IMR-90 (cell line): Measurements from ENCODE around the gene HIVEP3. TPM values are rescaled to one million over a fixed set of nuclear protein-coding genes. Genes with fewer than 3 reads are reported as not detected.

Experiments used
- ATAC-seq: fragments of 200-7000 bp; cut with Tn5 transposase; 2 replicates; pipeline ENCODE4 v1.9.1; 2020; ENCODE audit warnings: low read depth, mild to moderate bottlenecking, moderate library complexity
- BruUV-seq: library from RNA; stranded (reverse); fragments of 400-500 nt; replicated peaks from 2 replicates; lab custom pipeline; 2021; lab: Mats Ljungman, UMichigan
- CTCF ChIA-PET: fragments of 300-600 bp; formaldehyde crosslinking; extraction: SDS; loops from one replicate; lab custom pipeline; 2021; ENCODE audit warnings: antibody characterized with exemption; lab: Yijun Ruan, JAX
- POLR2A ChIA-PET: fragments of 300-600 bp; sonication (Branson Sonifier 250); formaldehyde crosslinking; loops from one replicate; lab custom pipeline; 2022; ENCODE audit warnings: antibody characterized with exemption; ENCODE audit not compliant: unreplicated experiment; lab: Charles Lee
- DNase-seq: peaks from one replicate; pipeline ENCODE4 v3.0.0; 2013
- H2AFZ ChIP-seq: replicated peaks from 2 replicates; pipeline ENCODE3; 2013; ENCODE audit warnings: low read length, mild to moderate bottlenecking; ENCODE audit not compliant: poor library complexity
- H2AK5ac ChIP-seq: 2 replicates; pipeline ENCODE4 v1.6.1; 2013; ENCODE audit warnings: low read depth, low read length, inconsistent platforms
- H2AK9ac ChIP-seq: replicated peaks from 2 replicates; pipeline ENCODE3; 2013; ENCODE audit warnings: mild to moderate bottlenecking, low read depth, low read length, moderate library complexity; ENCODE audit not compliant: poor library complexity
- H2BK120ac ChIP-seq: 2 replicates; pipeline ENCODE4 v1.6.1; 2013; ENCODE audit warnings: low read depth, low read length, inconsistent platforms
- H2BK15ac ChIP-seq: 3 replicates; pipeline ENCODE4 v1.6.1; 2013; ENCODE audit warnings: low read depth, low read length, inconsistent platforms
- H2BK20ac ChIP-seq: 2 replicates; pipeline ENCODE4 v1.6.1; 2013; ENCODE audit warnings: low read depth, mild to moderate bottlenecking, inconsistent platforms, low read length, moderate library complexity
- H2BK5ac ChIP-seq: 2 replicates; pipeline ENCODE4 v1.6.1; 2013; ENCODE audit warnings: mild to moderate bottlenecking, low read depth, low read length, inconsistent platforms; ENCODE audit not compliant: poor library complexity, severe bottlenecking
- H3K14ac ChIP-seq: replicated peaks from 2 replicates; pipeline ENCODE4 v1.6.1; 2013; ENCODE audit warnings: low read depth, low read length, inconsistent platforms
- H3K18ac ChIP-seq: 2 replicates; pipeline ENCODE4 v1.6.1; 2013; ENCODE audit warnings: low read depth, low read length, control low read depth
- H3K23ac ChIP-seq: 2 replicates; pipeline ENCODE4 v1.6.1; 2013; ENCODE audit warnings: low read depth, low read length, inconsistent platforms
- H3K27ac ChIP-seq: 2 replicates; pipeline ENCODE4 v1.5.1; 2013; ENCODE audit warnings: mild to moderate bottlenecking, control low read depth, low read length; ENCODE audit not compliant: insufficient read depth
- H3K27me3 ChIP-seq: 2 replicates; pipeline ENCODE4 v1.6.1; 2013; ENCODE audit warnings: low read length; ENCODE audit not compliant: control insufficient read depth, insufficient read depth
- H3K36me3 ChIP-seq: 2 replicates; pipeline ENCODE4 v1.6.1; 2013; ENCODE audit warnings: low read length, mixed read lengths; ENCODE audit not compliant: control insufficient read depth, insufficient read depth
- H3K4ac ChIP-seq: 2 replicates; pipeline ENCODE4 v1.6.1; 2013; ENCODE audit warnings: low read depth, low read length, inconsistent platforms
- H3K4me1 ChIP-seq: 2 replicates; pipeline ENCODE4 v1.6.1; 2013; ENCODE audit warnings: low read length, mixed read lengths; ENCODE audit not compliant: control insufficient read depth, insufficient read depth
- H3K4me2 ChIP-seq: 2 replicates; pipeline ENCODE4 v1.6.1; 2013; ENCODE audit warnings: low read depth, mild to moderate bottlenecking, control low read depth, low read length, moderate library complexity
- H3K4me3 ChIP-seq: 2 replicates; pipeline ENCODE4 v1.5.1; 2013; ENCODE audit warnings: low read depth, mild to moderate bottlenecking, control low read depth, low read length, moderate library complexity; ENCODE audit not compliant: insufficient read depth
- H3K56ac ChIP-seq: 2 replicates; pipeline ENCODE4 v1.6.1; 2013; ENCODE audit warnings: low read length, inconsistent platforms; ENCODE audit not compliant: insufficient read depth; ENCODE audit errors: extremely low read depth
- H3K79me1 ChIP-seq, 2 experiments: 2 replicates each; pipeline ENCODE4 v1.6.1; 2013; ENCODE audit warnings: low read length in 2 of 2, inconsistent platforms in 1 of 2, low read depth in 1 of 2
- H3K9ac ChIP-seq: 2 replicates; pipeline ENCODE4 v1.6.1; 2013; ENCODE audit warnings: low read depth, low read length, control low read depth
- H3K9me1 ChIP-seq: 2 replicates; pipeline ENCODE4 v1.6.1; 2013; ENCODE audit warnings: low read length, inconsistent platforms; ENCODE audit not compliant: insufficient read depth
- H3K9me3 ChIP-seq: 2 replicates; pipeline ENCODE4 v1.6.1; 2013; ENCODE audit warnings: low read length; ENCODE audit not compliant: control insufficient read depth, insufficient read depth
- H4K20me1 ChIP-seq: 2 replicates; pipeline ENCODE4 v1.6.1; 2013; ENCODE audit warnings: low read length, inconsistent platforms; ENCODE audit not compliant: insufficient read depth
- H4K5ac ChIP-seq: 2 replicates; pipeline ENCODE4 v1.6.1; 2013; ENCODE audit warnings: mild to moderate bottlenecking, low read depth, low read length, control low read depth
- H4K8ac ChIP-seq, 2 experiments: 2 replicates each; pipeline ENCODE4 v1.6.1; 2013; ENCODE audit warnings: low read depth in 2 of 2, low read length in 2 of 2, control low read depth in 1 of 2, inconsistent platforms in 1 of 2
- H4K91ac ChIP-seq: 2 replicates; pipeline ENCODE4 v1.6.1; 2013; ENCODE audit warnings: low read depth, low read length, inconsistent platforms; ENCODE audit not compliant: insufficient read depth
- BHLHE40 ChIP-seq: fragments of 150-350 bp; IDR thresholded peaks from 2 replicates; pipeline ENCODE4 v1.6.1; 2016; ENCODE audit warnings: mild to moderate bottlenecking, low read depth, low read length
- CEBPB ChIP-seq: IDR thresholded peaks from 2 replicates; pipeline ENCODE4 v1.6.1; 2012; ENCODE audit warnings: low read depth, low read length, improper control_type of control experiment
- CHD1 ChIP-seq: IDR thresholded peaks from 2 replicates; pipeline ENCODE4 v1.6.1; 2012; ENCODE audit warnings: low read depth, low read length, improper control_type of control experiment
- FOS ChIP-seq: fragments of 150-350 bp; IDR thresholded peaks from 2 replicates; pipeline ENCODE4 v1.6.1; 2016; ENCODE audit warnings: low read depth, low read length
- MAFK ChIP-seq: IDR thresholded peaks from 2 replicates; pipeline ENCODE4 v1.6.1; 2012; ENCODE audit warnings: low read depth, low read length, improper control_type of control experiment
- MXI1 ChIP-seq: IDR thresholded peaks from 2 replicates; pipeline ENCODE4 v1.6.1; 2012; ENCODE audit warnings: low read depth, mild to moderate bottlenecking, low read length, moderate library complexity, borderline replicate concordance
- NFE2L2 ChIP-seq: fragments of 150-350 bp; IDR thresholded peaks from 2 replicates; pipeline ENCODE4 v1.6.1; 2016; ENCODE audit warnings: low read depth, mild to moderate bottlenecking, low read length
- RAD21 ChIP-seq: IDR thresholded peaks from 2 replicates; pipeline ENCODE4 v1.6.1; 2012; ENCODE audit warnings: low read length, improper control_type of control experiment
- SMC3 ChIP-seq: fragments of 150-350 bp; IDR thresholded peaks from 2 replicates; pipeline ENCODE4 v1.6.1; 2016; ENCODE audit warnings: low read depth, mild to moderate bottlenecking, antibody characterized with exemption, low read length, moderate library complexity
- WGBS, 2 experiments: methylation state at CpG; one replicate each; pipeline versions ENCODE4 v1.1.5 to v1.1.7; 2013; ENCODE audit warnings: missing lambda C conversion rate in 2 of 2; ENCODE audit not compliant: insufficient read length in 1 of 2; ENCODE audit errors: extremely low coverage in 2 of 2; 5-methylcytosine and 5-hydroxymethylcytosine counted together
- dilution Hi-C: fragments of 300-500 bp; cut with HindIII; formaldehyde crosslinking; loops from one replicate; pipeline ENCODE4 v1.14.3; 2018; ENCODE audit warnings: low sequenced_read_pairs; ENCODE audit not compliant: unreplicated experiment
- in situ Hi-C: fragments of 300-500 bp; cut with MboI; formaldehyde crosslinking; loops from 3 replicates; pipeline ENCODE4 v1.14.3; 2019; ENCODE audit warnings: low sequenced_read_pairs, inconsistent platforms, mixed read lengths
- intact Hi-C: fragments of 100-400 bp; cut with micrococcal nuclease; formaldehyde crosslinking; loops from 2 replicates; pipeline ENCODE4 v1.10.0; 2022
- polyA plus RNA-seq, 3 experiments: library from polyadenylated mRNA; depleted of rRNA; stranded (reverse); fragments of >200 nt; gene quantifications; 2 replicates each; pipeline ENCODE4 v1.2.3, GENCODE V29; 2012; ENCODE audit warnings: low replicate concordance in 1 of 3
- total RNA-seq: library from RNA; depleted of rRNA; stranded (reverse); fragments of >200 nt; gene quantifications from 2 replicates; pipeline ENCODE4 v1.2.3, GENCODE V29; 2012
- TF ChIP-seq, protein P1 (sequence below): fragments of 150-350 bp; IDR thresholded peaks from 2 replicates; pipeline ENCODE4 v1.6.1; 2016; ENCODE audit warnings: low read depth, mild to moderate bottlenecking, low read length, moderate library complexity, borderline replicate concordance

Gene HIVEP3
- total and polyA plus RNA-seq, 2 of the 4 experiments (the other 2 are of a cell fraction): 1.4 to 4.0 TPM

DNA sequence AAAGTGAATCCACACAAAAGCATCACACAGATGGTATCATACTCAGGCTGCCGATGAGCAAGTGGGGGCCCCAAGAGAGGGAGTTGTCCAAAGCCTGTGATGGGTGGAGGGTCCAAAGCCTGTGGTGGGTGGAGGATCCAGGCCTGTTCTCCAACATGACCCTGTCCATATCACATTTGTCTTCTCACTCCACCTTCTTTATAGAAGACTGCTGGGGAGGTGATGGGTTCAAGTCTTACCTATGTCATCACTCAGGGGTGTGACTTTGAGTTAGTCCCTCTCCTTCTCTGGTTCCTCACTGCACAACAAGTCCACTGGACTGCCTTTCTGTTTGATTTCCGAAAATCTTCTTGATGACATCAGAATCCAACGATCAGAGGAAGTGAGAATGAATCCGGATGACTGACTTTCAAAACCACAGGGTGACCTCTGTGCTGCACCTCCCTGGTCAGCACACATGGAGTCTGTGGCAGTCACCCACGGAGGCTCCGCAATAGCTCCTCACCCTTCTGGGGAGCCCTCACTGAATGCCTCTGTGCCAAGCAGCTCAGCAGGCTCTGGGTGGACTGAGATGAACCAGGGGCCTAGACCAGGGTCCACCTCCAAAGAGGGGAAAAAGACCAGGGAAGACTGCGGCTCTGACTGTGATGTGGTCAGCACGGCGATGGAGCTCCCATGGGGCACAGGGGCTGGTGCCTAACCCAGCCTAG is 166.8 kb downstream of the HIVEP3 start:
- Histone ChIP-seq H3K79me1 (no peaks in the 10 kb centered on the region), H2BK20ac (peak overlapping the region; percentile 38; the same call in 1 of the 2 replicates), H3K18ac (peak overlapping the region; percentile 28; the same call in 1 of the 2 replicates), H3K9ac (no peak overlapping the region), H3K4me1 (peaks cover 10% of the 10 kb centered on the region), H4K5ac (no peak overlapping the region; the same call in 1 of the 2 replicates), H3K27ac (no peak overlapping the region), H2BK120ac (peak overlapping the region; percentile 61; the same call in 1 of the 2 replicates), H3K27me3 (no peaks in the 10 kb centered on the region), H2AFZ (peak overlapping the region; percentile 18), H3K4me2 (no peak overlapping the region), H4K8ac (peak overlapping the region in 1 of 2 experiments; percentile 51; a peak in 2 of 4 replicates), H3K36me3 (no peaks in the 10 kb centered on the region), H3K23ac (no peak overlapping the region), H3K56ac (no peak overlapping the region), H3K9me3 (no peaks in the 10 kb centered on the region), H2AK5ac (peak overlapping the region; percentile 88; the same call in 1 of the 2 replicates), H3K9me1 (peaks cover 20% of the 10 kb centered on the region), H4K20me1 (no peaks in the 10 kb centered on the region), H2BK15ac (peak overlapping the region; percentile 40; the same call in 1 of the 3 replicates), H3K4me3 (no peak overlapping the region), H3K14ac (peak overlapping the region; percentile 48), H2BK5ac (peak overlapping the region; percentile 40), H3K4ac (peak overlapping the region; percentile 63), H4K91ac (0 out of 2 replicates have a peak overlapping the region, but pooled peaks have one; percentile 1), H2AK9ac (peak overlapping the region; percentile 33)
- WGBS, 2 experiments: no CpG with 5 or more reads among the region's 9 CpGs
- DNase-seq (peak; percentile 92), ATAC-seq (peak; percentile 67; the same call in 1 of the 2 replicates)
- intact Hi-C loops (no loop called here), dilution Hi-C loops (no loop called here), in situ Hi-C loops (no loop called here)
- CTCF ChIA-PET: no interaction called here
- 0 out of 2 replicates have a peak, but pooled peaks have one; percentile 27 for TF ChIP-seq MXI1
- TF ChIP-seq SMC3: no peak
- 0 out of 2 replicates have a peak, but pooled peaks have one; percentile 15 for TF ChIP-seq FOS
- no peak for TF ChIP-seq NFE2L2
- TF ChIP-seq CEBPB: peak; percentile 25; the same call in 1 of the 2 replicates
- no peak for TF ChIP-seq CHD1
- TF ChIP-seq MAFK: peak; percentile 20; the same call in 1 of the 2 replicates
- TF ChIP-seq, protein P1, sequence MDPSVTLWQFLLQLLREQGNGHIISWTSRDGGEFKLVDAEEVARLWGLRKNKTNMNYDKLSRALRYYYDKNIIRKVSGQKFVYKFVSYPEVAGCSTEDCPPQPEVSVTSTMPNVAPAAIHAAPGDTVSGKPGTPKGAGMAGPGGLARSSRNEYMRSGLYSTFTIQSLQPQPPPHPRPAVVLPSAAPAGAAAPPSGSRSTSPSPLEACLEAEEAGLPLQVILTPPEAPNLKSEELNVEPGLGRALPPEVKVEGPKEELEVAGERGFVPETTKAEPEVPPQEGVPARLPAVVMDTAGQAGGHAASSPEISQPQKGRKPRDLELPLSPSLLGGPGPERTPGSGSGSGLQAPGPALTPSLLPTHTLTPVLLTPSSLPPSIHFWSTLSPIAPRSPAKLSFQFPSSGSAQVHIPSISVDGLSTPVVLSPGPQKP: no peak
- peak; percentile 57 for TF ChIP-seq BHLHE40
- no peak for TF ChIP-seq RAD21
- POLR2A ChIA-PET: interaction anchor here (0.6 kb wide), 1 partner anchor 265 kb away, joined by 5 read pairs; no protein-coding TSS in a partner anchor
- BruUV-seq: no TSS peak
